Spleen (tissue), 11 donors: ENCODE data around the gene PACSIN2. TPM values are rescaled to one million over a fixed set of nuclear protein-coding genes. Genes with fewer than 3 reads are reported as not detected.
A peak's percentile ranks its signal among the peaks of the same experiment; 100 is the strongest.

Source experiments
- DNase-seq: peaks from one replicate; pipeline ENCODE4 v3.0.0-alpha.2; 2020
- H3K27ac ChIP-seq, 8 donors: fragments of 200-600 bp; sonication (generic) in 7 of 8; 1 replicate in 4 of 8; 2 replicates in 4 of 8; pipeline versions ENCODE4 v1.5.0 to v1.8.0; 2016 to 2021; ENCODE audit warnings: inconsistent platforms in 4 of 8, mild to moderate bottlenecking in 4 of 8, moderate library complexity in 1 of 8
- H3K27me3 ChIP-seq, 7 donors: fragments of 200-600 bp; sonication (generic) in 6 of 7; replicated peaks in 1 of 7; 1 replicate in 4 of 7; 2 replicates in 3 of 7; pipeline versions ENCODE4 v1.5.0 to v1.8.0; 2016 to 2021; ENCODE audit warnings: inconsistent platforms in 3 of 7, mild to moderate bottlenecking in 1 of 7
- H3K36me3 ChIP-seq, 6 donors: fragments of 200-600 bp; sonication (generic) in 5 of 6; 1 replicate in 4 of 6; 2 replicates in 2 of 6; pipeline versions ENCODE4 v1.5.0 to v1.8.0; 2016 to 2021; ENCODE audit warnings: inconsistent platforms in 2 of 6
- H3K4me1 ChIP-seq, 6 donors: fragments of 200-600 bp; sonication (generic) in 5 of 6; 1 replicate in 3 of 6; 2 replicates in 3 of 6; pipeline versions ENCODE4 v1.5.0 to v1.8.0; 2016 to 2021; ENCODE audit warnings: inconsistent platforms in 3 of 6
- H3K4me3 ChIP-seq, 8 donors: fragments of 200-600 bp; sonication (generic) in 7 of 8; 1 replicate in 4 of 8; 2 replicates in 4 of 8; pipeline versions ENCODE4 v1.5.0 to v1.8.0; 2016 to 2021; ENCODE audit warnings: inconsistent platforms in 4 of 8, mild to moderate bottlenecking in 4 of 8, moderate library complexity in 2 of 8
- H3K9me3 ChIP-seq, 8 donors: fragments of 200-600 bp; sonication (generic) in 7 of 8; 1 replicate in 4 of 8; 2 replicates in 4 of 8; pipeline versions ENCODE4 v1.5.0 to v1.8.0; 2016 to 2021; ENCODE audit warnings: inconsistent platforms in 4 of 8
- CTCF ChIP-seq, 11 experiments: fragments of 200-600 bp in 7 of 11; fragments of 450-650 bp in 4 of 11; sonication (generic) in 4 of 11; IDR thresholded peaks in 8 of 11; conservative IDR thresholded peaks in 3 of 11; 1 replicate in 7 of 11; 2 replicates in 4 of 11; pipeline versions ENCODE4 v1.4.0 to v1.8.0; 2016 to 2021; ENCODE audit warnings: antibody characterized with exemption in 11 of 11, inconsistent platforms in 4 of 11, mild to moderate bottlenecking in 1 of 11
- POLR2A ChIP-seq, 3 donors: fragments of 450-650 bp; IDR thresholded peaks; one replicate each; pipeline ENCODE4 v1.5.1; 2017; ENCODE audit warnings: antibody characterized with exemption in 3 of 3, mild to moderate bottlenecking in 1 of 3
- POLR2AphosphoS5 ChIP-seq, 3 donors: sonication (generic); formaldehyde crosslinking; IDR thresholded peaks; one replicate each; pipeline ENCODE4 v1.5.1; 2017; ENCODE audit warnings: antibody characterized with exemption in 3 of 3
- WGBS, 5 donors: extraction: QIAGEN DNeasy Blood & Tissue Kit in 3 of 5; methylation state at CpG; one replicate each; pipeline versions ENCODE4 v1.1.5 to v1.1.7; 2013 to 2018; 5-methylcytosine and 5-hydroxymethylcytosine counted together
- intact Hi-C: fragments of 100-400 bp; cut with DNase I; formaldehyde crosslinking; loops from one replicate; pipeline ENCODE4 v1.15.0; 2023; ENCODE audit warnings: low total_unique reads
- polyA plus RNA-seq, 3 donors: library from polyadenylated mRNA; stranded (reverse); fragments of 200-250 nt; gene quantifications; one replicate each; pipeline ENCODE4 v1.2.1, GENCODE V29; 2013
- total RNA-seq, 7 donors: library from RNA; depleted of rRNA in 3 of 7; stranded (reverse); fragments of >200 nt in 3 of 7; fragmentation: NEBNext Ultra II Directional in 4 of 7; extraction: Animal tissue kit (Norgen Biotek cat#: 25700) in 4 of 7; gene quantifications; one replicate each; pipeline versions ENCODE4 v1.1.0 to v1.2.1, GENCODE V29; 2016 to 2021
- donor health status: healthy with polysubstance abuse.
- donor health status: DM: no; HTN: no; CAD: no; lungs with moderate emphysema.
- donor health status: DM: no; HTN: no; CAD: no.
- donor health status: Bipolar disorder and iron deficiency.
- donor health status: healthy.
- donor health status: DM: no; HTN: no; CAD: no.
- donor health status: DM: yes; HTN: yes; CAD: no.

The PACSIN2 gene
- total and polyA plus RNA-seq, 10 donors: 24.2 to 98.1 (median 64.2) TPM

GRCh38 chr22:42829302-42829701, 185.6 kb downstream of the PACSIN2 start:
- TF ChIP-seq CTCF (IDR thresholded peaks at IDR 0.05 in 8 of 11, conservative IDR thresholded peaks at IDR 0.05 in 3 of 11) (no peak), POLR2A (IDR thresholded peaks at IDR 0.05) (no peak), POLR2AphosphoS5 (IDR thresholded peaks at IDR 0.05) (no peak)
- no peaks in the 10 kb centered on the region for H3K27me3 ChIP-seq
- DNase-seq: no peak
- H3K4me3 ChIP-seq: no peak overlapping the region
- intact Hi-C loops: no loop called here
- no peaks in the 10 kb centered on the region for H3K9me3 ChIP-seq
- no peak overlapping the region for H3K27ac ChIP-seq
- no peaks in the 10 kb centered on the region for H3K4me1 ChIP-seq
- 54 to 75% (median 68%) methylated on average over 3 of the region's 3 CpGs for WGBS, 5 donors
- peaks cover 0 to 100% (median 80%) of the 10 kb centered on the region in 6 donors for H3K36me3 ChIP-seq

- no peak for TF ChIP-seq POLR2A (IDR thresholded peaks at IDR 0.05)
- TF ChIP-seq POLR2AphosphoS5 (IDR thresholded peaks at IDR 0.05): no peak
- no peak for TF ChIP-seq CTCF (IDR thresholded peaks at IDR 0.05 in 8 of 11, conservative IDR thresholded peaks at IDR 0.05 in 3 of 11)
- WGBS, 5 donors: 80 to 83% (median 82%) methylated on average over 3 of the region's 3 CpGs
- Histone ChIP-seq H3K9me3 (peaks cover 0 to 7% (median 2%) of the 10 kb centered on the region in 8 donors), H3K27ac (no peak overlapping the region), H3K4me3 (no peak overlapping the region), H3K36me3 (peaks cover 0 to 100% (median 67%) of the 10 kb centered on the region in 6 donors), H3K4me1 (no peaks in the 10 kb centered on the region), H3K27me3 (no peaks in the 10 kb centered on the region)
- no peak for DNase-seq
- intact Hi-C loops: no loop called here
These were observed 189.2 kb downstream of the PACSIN2 start for GRCh38 chr22:42825796-42826195.

- no peak overlapping the region for H3K27ac ChIP-seq
- H3K4me1 ChIP-seq: peaks cover 3 to 16% (median 12%) of the 10 kb centered on the region in 6 donors
- H3K9me3 ChIP-seq: peaks cover 0 to 7% (median 2%) of the 10 kb centered on the region in 8 donors
- H3K4me3 ChIP-seq: no peak overlapping the region
- intact Hi-C loops: no loop called here
- H3K36me3 ChIP-seq: peaks cover 0 to 73% (median 44%) of the 10 kb centered on the region in 6 donors
- DNase-seq: no peak
- TF ChIP-seq POLR2A (IDR thresholded peaks at IDR 0.05) (no peak), POLR2AphosphoS5 (IDR thresholded peaks at IDR 0.05) (no peak), CTCF (IDR thresholded peaks at IDR 0.05 in 8 of 11, conservative IDR thresholded peaks at IDR 0.05 in 3 of 11) (no peak)
- no peaks in the 10 kb centered on the region for H3K27me3 ChIP-seq
- 94 to 97% (median 95%) methylated on average over 3 of the region's 3 CpGs for WGBS, 5 donors
These were observed 193.6 kb downstream of the PACSIN2 start for GRCh38 chr22:42821386-42821785.

- intact Hi-C loops: no loop called here
- 30 to 81% (median 53%) methylated on average over 9 of the region's 9 CpGs for WGBS, 5 donors
- TF ChIP-seq POLR2AphosphoS5 (IDR thresholded peaks at IDR 0.05) (no peak), POLR2A (IDR thresholded peaks at IDR 0.05) (no peak), CTCF (IDR thresholded peaks at IDR 0.05 in 8 of 11, conservative IDR thresholded peaks at IDR 0.05 in 3 of 11) (peak in 7 of 11 experiments; percentile 29 to 77 (median 53))
These were observed 194.7 kb downstream of the PACSIN2 start for GRCh38 chr22:42820045-42820763.

More at GRCh38 chr22:42820045-42820763, 194.7 kb downstream of the PACSIN2 start:
- Histone ChIP-seq H3K9me3 (peaks cover 0 to 7% (median 2%) of the 10 kb centered on the region in 8 donors), H3K36me3 (peaks cover 0 to 73% (median 40%) of the 10 kb centered on the region in 6 donors), H3K4me3 (no peak overlapping the region), H3K27ac (peak overlapping the region in 6 of 8 donors; percentile 13 to 62 (median 40)), H3K4me1 (peaks cover 3 to 16% (median 12%) of the 10 kb centered on the region in 6 donors), H3K27me3 (no peaks in the 10 kb centered on the region)
- no peak for DNase-seq
